Smooth muscle cell of bladder (primary cell): ENCODE measurements around the gene CSPG5. TPM values are rescaled to one million over a fixed set of nuclear protein-coding genes. Genes with fewer than 3 reads are reported as not detected.

Experiments used
- total RNA-seq: library from RNA; depleted of rRNA; stranded (reverse); fragments of >200 nt; gene quantifications from 2 replicates; pipeline ENCODE4 v1.2.3, GENCODE V29; 2014

The CSPG5 gene
- 0.18 and 0.28 TPM in 2 replicates for total RNA-seq

GRCh38 chr3:47578691-47579632 is at the start of gene CSPG5:
Gene CSPG5, minus strand, starts transcription at chr3:47578865. Its CDS starts 172 bp downstream, at chr3:47578693.

DNA sequence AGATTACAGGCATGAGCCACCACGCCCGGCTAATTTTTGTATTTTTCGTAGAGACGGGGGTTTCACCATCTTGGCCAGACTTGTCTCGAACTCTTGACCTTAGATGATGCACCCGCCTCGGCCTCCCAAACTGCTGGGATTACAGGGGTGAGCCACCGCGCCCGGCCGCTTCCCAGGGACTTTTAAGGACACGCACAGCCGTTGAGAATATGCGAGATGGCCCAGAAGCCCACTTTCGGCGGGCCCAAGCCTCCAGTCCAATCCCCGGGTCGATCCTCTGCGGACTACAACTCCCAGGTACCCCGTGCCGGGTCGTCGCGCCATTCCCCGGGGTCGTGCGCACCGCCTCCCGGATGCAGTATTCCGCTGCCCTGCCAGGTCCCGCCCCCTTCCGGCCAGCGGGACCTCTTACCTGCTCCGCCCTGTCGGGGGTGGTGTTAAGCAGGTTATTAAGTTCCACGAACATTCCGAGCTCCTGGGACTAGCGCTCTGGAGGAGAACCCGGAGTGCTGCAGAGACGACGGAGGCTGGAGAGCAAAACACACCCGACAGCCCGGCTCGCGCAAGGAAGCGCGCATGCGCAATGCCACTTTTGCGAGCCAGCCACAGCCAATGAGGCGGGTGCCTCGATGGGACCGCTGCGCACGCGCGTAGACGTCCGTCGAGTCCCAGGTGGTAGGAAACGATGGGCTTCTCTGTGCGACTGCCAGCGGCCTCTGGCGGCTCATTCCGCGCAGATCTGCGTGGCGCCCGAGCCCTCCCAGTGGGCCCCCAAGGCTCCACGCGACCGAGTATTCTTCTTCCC is 65.3 kb downstream of the CSPG5 start, which contains the start of gene ELP6:
TSS of gene ELP6 (minus strand) at position 588 of the 805 bp plus-strand sequence. CDS start at position 466, 122 bp downstream.

Other genes with a start within 250 kb of the CSPG5 start
- gene PTPN23, start 197.8 kb downstream of the CSPG5 start, total RNA-seq, result 9.5 and 14.7 TPM in 2 replicates
- 66.1 and 69.7 TPM in 2 replicates for gene SCAP, start 102.9 kb downstream of the CSPG5 start, total RNA-seq
- gene ELP6, start 65.2 kb downstream of the CSPG5 start, total RNA-seq, result 27.4 and 31.4 TPM in 2 replicates
- gene SMARCC1, start 203.0 kb upstream of the CSPG5 start, total RNA-seq, result 19.1 and 27.7 TPM in 2 replicates
- 41.2 and 54.5 TPM in 2 replicates for gene DHX30, start 224.3 kb upstream of the CSPG5 start, total RNA-seq